NCI-H1694 treated with DMSO at 0.1 percent for 48 hours (cell line): ENCODE results near the gene TMEM244.
"Not testable (repeated sequence)": the region's sequence is repeated elsewhere in the genome, so short reads cannot be mapped to it uniquely, and the experiment has no call there.

Source experiments
- DNase-seq: peaks from one replicate; lab custom pipeline; 2025; lab: John Stamatoyannopoulos, UW

TMEM244 gene

GRCh38 chr6:129807141-129807540 lies 54.0 kb downstream of the TMEM244 start:
- not testable (repeated sequence) for DNase-seq

- DNase-seq, result not testable (repeated sequence)
Observed at GRCh38 chr6:129802920-129803319, 58.2 kb downstream of the TMEM244 start.

GRCh38 chr6:129801909-129802308 lies 59.2 kb downstream of the TMEM244 start:
- DNase-seq, result no peak

- DNase-seq, result no peak
Observed at GRCh38 chr6:129795261-129795660, 65.9 kb downstream of the TMEM244 start.

DNA sequence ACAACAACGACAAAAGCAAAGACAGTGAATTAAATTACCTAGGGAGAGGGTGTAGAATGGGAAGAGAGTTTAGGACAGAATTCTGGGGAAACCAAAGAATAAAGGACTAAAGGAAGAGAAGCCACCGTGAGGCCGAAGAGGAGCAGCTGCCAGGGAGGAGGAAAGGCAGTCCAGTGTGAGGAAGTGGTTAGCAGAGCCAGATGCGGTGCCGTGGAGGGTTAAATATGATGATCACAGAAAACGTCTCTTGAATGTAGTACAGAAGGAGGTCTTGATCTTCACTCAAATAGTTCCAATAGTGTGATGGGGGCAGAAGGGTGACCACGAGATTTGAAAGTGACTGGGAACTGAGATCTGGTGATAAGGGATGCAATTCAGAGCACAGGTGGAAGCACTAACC lies 67.7 kb downstream of the TMEM244 start:
- DNase-seq, result no peak

DNA sequence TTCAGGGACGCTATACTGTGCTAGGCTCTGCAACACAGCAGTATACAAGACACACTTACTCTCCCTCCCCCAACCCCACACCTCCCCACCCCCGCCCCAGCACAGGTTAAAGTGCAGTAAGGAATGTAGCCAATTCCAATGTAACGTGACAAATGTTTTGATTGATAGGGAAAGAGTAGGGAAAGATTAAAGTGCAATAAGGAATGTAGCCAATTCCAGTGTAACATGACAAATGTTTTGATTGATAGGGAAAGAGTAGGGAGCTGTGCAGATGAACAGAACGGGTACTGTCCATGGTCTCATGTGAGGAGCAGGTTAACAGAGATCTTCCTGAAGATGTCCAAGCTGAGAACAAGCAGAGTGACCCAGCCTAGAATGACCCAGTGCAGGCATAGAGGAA lies 69.1 kb downstream of the TMEM244 start:
- no peak for DNase-seq

- DNase-seq, result no peak
Observed at GRCh38 chr6:129790785-129791184, 70.3 kb downstream of the TMEM244 start.

DNA sequence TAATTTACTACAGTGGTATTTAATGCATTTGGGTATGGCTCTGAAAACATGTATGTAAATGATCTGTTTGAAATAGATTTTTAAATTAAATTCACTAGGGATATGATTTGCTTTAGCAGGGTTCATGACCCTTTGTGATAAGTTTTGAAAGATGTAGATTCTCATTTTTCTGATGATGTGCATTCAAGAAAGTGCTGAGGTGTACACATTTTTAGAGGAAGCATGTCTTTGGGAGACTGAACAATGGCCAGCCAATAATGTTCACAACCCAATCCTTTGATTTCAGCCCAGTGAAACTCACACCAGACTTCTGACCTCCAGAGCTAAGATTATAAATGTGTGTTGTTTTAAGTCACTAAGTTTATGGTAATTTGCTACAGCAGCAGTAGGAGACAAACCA lies 71.1 kb downstream of the TMEM244 start:
- no peak for DNase-seq

DNA sequence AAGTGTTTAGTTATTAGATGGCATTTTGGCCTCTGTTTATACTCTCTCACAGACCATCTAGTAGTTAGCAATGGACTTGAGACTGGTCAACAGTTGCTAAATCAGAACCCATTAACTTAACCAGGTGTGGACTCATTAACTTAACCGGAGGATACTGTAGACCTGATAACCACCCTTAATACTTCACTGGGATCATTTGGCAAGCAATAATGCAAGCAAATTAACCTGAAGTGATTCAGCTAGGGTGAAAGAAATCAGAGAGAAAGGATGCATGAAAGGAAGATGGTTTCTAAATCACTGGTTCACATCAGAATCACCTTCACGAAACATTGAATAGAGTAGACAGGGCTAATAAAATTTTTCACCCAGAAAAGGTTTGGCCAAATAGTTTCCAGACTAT lies 73.3 kb downstream of the TMEM244 start:
- DNase-seq, result no peak

DNA sequence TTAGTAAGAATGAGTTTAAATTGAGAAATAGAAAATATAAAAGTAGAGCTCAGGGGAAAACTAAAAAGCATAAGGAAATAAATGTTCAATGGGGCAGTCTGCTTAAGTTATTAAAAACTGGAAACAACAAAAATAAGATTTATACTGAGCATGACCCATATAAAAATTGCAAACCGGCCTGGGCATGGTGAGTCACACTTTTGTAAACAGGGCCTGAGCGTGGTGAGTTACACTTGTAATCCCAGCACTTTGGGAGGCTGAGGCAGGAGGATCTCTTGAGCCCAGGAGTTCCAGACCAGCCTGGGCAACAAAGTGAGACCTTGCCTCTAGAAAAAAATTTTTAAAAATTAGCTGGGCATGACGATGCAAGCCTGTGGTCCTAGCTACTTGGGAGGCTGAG lies 74.6 kb downstream of the TMEM244 start:
- DNase-seq, result no peak

GRCh38 chr6:129785756-129786135 lies 75.4 kb downstream of the TMEM244 start:
- no peak for DNase-seq

- no peak for DNase-seq
Observed at GRCh38 chr6:129785047-129785755, 75.9 kb downstream of the TMEM244 start.
